Lower lobe of right lung (tissue), 2 donors: ENCODE results near the gene SLC25A39. TPM values are rescaled to one million over a fixed set of nuclear protein-coding genes. Genes with fewer than 3 reads are reported as not detected.
A peak's percentile ranks its signal among the peaks of the same experiment; 100 is the strongest.

ENCODE experiments used
- ATAC-seq, 2 donors: fragments of 200-7000 bp; cut with Tn5 transposase; one replicate each; pipeline ENCODE4 v1.9.1; 2020 to 2022; ENCODE audit warnings: mild to moderate bottlenecking in 2 of 2, moderate library complexity in 2 of 2
- DNase-seq: peaks from one replicate; pipeline ENCODE4 v3.0.0-alpha.2; 2020
- H3K27ac ChIP-seq: fragments of 200-600 bp; one replicate; pipeline ENCODE4 v1.8.0; 2022
- H3K27me3 ChIP-seq: fragments of 200-600 bp; one replicate; pipeline ENCODE4 v1.8.0; 2022; ENCODE audit warnings: low read depth
- H3K36me3 ChIP-seq: fragments of 200-600 bp; one replicate; pipeline ENCODE4 v1.8.0; 2022; ENCODE audit warnings: mild to moderate bottlenecking
- H3K4me1 ChIP-seq: fragments of 200-600 bp; one replicate; pipeline ENCODE4 v1.8.0; 2022
- H3K4me3 ChIP-seq: fragments of 200-600 bp; one replicate; pipeline ENCODE4 v1.8.0; 2022; ENCODE audit warnings: mild to moderate bottlenecking
- H3K9me3 ChIP-seq: fragments of 200-600 bp; one replicate; pipeline ENCODE4 v1.8.0; 2022
- intact Hi-C: fragments of 100-400 bp; cut with DNase I; formaldehyde crosslinking; loops from one replicate; pipeline ENCODE4 v1.11.0; 2022
- total RNA-seq: library from RNA; stranded (reverse); fragmentation: NEBNext Ultra II Directional; extraction: Animal tissue kit (Norgen Biotek cat#: 25700); gene quantifications from one replicate; pipeline ENCODE4 v1.2.1, GENCODE V29; 2021
- TF ChIP-seq, protein P1 (sequence below): fragments of 200-600 bp; IDR thresholded peaks from one replicate; pipeline ENCODE4 v1.8.0; 2022; ENCODE audit warnings: antibody characterized with exemption, mild to moderate bottlenecking
- donor health status: DM: no; HTN: yes; CAD: no; lungs with severe emphysema.

The SLC25A39 gene
- total RNA-seq, 1 donor from 2014 or later: 76.1 TPM

DNA sequence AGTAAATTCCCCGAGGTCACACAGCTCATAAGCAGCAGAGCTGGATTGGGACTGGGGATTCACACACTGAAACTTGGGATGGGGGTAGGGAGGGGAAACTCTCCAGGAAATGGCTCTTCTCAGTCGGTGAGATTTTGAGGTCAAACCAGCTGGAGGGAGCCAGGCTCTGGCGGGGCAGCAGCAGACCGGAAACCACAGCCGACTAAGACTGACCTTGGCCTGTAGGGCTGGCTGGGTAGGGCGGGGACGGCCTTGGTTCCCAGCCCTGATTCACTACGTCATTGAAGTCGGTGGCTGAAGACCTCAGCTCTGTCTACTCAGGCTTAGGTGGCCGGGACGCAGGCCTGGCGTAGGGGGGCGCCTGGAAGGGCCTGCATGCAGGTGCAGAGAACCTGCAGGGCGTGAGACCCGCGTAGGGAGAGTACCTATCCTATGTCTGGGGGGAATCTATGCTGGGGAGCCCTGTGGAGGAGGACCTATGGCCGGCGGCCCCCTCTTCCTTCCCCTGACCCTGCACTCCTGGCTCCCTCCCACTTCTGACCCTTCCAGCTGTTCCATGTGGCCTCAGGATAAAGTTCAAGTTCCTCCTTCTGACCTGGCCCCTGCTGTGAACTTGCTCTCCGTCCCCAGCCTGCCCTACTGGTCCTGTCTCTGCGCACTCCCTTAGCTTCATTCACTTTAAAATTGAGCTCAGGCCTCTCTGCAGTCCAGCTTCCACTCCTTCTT is 44.8 kb downstream of the SLC25A39 start:
- TF ChIP-seq, protein P1, sequence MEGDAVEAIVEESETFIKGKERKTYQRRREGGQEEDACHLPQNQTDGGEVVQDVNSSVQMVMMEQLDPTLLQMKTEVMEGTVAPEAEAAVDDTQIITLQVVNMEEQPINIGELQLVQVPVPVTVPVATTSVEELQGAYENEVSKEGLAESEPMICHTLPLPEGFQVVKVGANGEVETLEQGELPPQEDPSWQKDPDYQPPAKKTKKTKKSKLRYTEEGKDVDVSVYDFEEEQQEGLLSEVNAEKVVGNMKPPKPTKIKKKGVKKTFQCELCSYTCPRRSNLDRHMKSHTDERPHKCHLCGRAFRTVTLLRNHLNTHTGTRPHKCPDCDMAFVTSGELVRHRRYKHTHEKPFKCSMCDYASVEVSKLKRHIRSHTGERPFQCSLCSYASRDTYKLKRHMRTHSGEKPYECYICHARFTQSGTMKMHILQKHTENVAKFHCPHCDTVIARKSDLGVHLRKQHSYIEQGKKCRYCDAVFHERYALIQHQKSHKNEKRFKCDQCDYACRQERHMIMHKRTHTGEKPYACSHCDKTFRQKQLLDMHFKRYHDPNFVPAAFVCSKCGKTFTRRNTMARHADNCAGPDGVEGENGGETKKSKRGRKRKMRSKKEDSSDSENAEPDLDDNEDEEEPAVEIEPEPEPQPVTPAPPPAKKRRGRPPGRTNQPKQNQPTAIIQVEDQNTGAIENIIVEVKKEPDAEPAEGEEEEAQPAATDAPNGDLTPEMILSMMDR: no peak

DNA sequence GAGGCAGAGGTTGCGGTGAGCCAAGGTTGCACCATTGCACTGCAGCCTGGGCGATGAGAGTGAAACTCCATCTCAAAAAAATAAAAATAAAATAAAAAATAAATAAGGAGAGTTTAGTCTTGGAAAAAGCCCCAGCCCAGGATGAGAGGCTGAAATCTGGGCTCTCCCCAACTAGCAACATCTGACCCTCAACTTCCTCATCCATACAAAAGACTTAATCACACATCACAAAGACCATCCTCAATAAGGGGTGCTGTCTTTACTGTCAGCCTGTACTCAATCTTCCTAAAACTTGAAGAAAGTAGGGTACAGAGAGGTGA is 45.3 kb downstream of the SLC25A39 start:
- H3K4me3 ChIP-seq: no peak overlapping the region
- H3K27me3 ChIP-seq: no peaks in the 10 kb centered on the region
- TF ChIP-seq, protein P1: no peak
- no peak for ATAC-seq
- peaks cover 21% of the 10 kb centered on the region for H3K4me1 ChIP-seq
- no peaks in the 10 kb centered on the region for H3K36me3 ChIP-seq
- no peaks in the 10 kb centered on the region for H3K9me3 ChIP-seq
- no peak for DNase-seq
- H3K27ac ChIP-seq: peak overlapping the region; percentile 80
- intact Hi-C loops: no loop called here

More for the DNA sequence above, 44.8 kb downstream of the SLC25A39 start:
- ATAC-seq (peak; percentile 91 to 96), DNase-seq (peak; percentile 87)
- Histone ChIP-seq H3K27ac (peak overlapping the region; percentile 80), H3K9me3 (no peaks in the 10 kb centered on the region), H3K4me3 (peak overlapping the region; percentile 11), H3K27me3 (no peaks in the 10 kb centered on the region), H3K36me3 (no peaks in the 10 kb centered on the region), H3K4me1 (peaks cover 21% of the 10 kb centered on the region)
- intact Hi-C loops: no loop called here

DNA sequence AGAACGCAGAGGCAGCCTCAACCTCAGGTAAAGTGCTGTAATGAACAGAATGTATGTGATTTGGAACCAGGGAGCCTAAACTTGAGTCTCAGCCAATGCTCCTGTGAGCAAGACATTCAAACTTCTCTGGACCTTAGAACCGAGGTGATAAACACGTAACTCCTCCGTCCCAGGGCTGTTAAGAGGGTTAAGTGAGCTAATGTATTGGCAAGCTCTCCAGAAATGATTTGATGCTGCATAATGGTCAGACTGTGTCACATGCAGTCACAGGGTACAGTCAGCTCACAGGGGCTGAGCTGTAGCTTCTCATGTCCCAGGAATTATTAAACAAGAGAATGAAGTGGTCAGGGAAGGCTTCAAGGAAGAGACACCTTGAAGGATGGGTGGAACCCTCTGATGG is 46.6 kb downstream of the SLC25A39 start:
- TF ChIP-seq, protein P1: no peak
- H3K27ac ChIP-seq: no peak overlapping the region
- ATAC-seq (no peak), DNase-seq (no peak)
- no peaks in the 10 kb centered on the region for H3K27me3 ChIP-seq
- no peaks in the 10 kb centered on the region for H3K36me3 ChIP-seq
- intact Hi-C loops: no loop called here
- no peak overlapping the region for H3K4me3 ChIP-seq
- H3K4me1 ChIP-seq: peaks cover 21% of the 10 kb centered on the region
- no peaks in the 10 kb centered on the region for H3K9me3 ChIP-seq

DNA sequence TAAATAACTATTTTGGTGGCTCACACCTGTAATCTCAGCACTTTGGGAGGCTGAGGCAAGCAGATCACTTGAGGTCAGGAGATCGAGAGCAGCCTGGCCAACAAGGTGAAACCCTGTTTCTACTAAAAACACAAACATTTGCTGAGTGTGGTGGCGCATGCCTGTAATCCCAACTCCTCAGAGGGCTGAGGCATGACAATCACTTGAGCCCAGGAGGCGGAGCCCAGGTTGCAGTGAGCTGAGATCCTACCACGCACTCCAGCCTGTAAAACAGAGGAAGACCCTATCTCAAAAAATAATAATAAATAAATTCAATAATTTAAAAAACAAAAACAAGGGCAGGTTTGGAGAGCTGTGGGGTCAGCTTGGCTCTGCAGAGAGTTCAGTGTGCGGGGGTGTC is 51.0 kb downstream of the SLC25A39 start:
- H3K4me3 ChIP-seq: no peak overlapping the region
- no peaks in the 10 kb centered on the region for H3K36me3 ChIP-seq
- H3K4me1 ChIP-seq: peaks cover 6% of the 10 kb centered on the region
- TF ChIP-seq, protein P1: no peak
- no peaks in the 10 kb centered on the region for H3K9me3 ChIP-seq
- intact Hi-C loops: no loop called here
- ATAC-seq (no peak), DNase-seq (no peak)
- no peak overlapping the region for H3K27ac ChIP-seq
- peaks cover 4% of the 10 kb centered on the region for H3K27me3 ChIP-seq

DNA sequence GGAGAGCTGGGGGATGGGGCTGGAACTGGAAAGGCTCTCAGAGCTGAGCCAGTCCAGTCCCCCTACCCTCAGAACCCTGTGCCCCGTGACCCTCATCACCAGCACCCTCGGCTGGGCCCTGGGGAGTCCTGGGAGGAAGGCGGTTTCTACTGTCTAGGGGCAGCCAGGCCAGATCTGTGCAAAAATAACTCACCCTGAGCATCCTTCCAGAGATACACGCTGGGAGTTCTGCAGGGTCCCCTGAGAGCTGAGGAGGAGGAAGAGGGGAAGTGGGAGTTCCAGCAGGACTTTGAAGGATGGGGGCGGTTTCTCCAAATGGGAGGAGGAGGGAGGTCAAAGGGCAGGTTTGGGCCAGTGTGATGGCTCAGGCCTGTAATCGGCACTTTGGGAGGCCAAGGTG is 51.7 kb downstream of the SLC25A39 start:
- TF ChIP-seq, protein P1: no peak
- Histone ChIP-seq H3K36me3 (no peaks in the 10 kb centered on the region), H3K9me3 (no peaks in the 10 kb centered on the region), H3K27me3 (peaks cover 4% of the 10 kb centered on the region), H3K27ac (no peak overlapping the region), H3K4me3 (no peak overlapping the region), H3K4me1 (peaks cover 5% of the 10 kb centered on the region)
- ATAC-seq (peak in 1 of 2 donors; percentile 11), DNase-seq (no peak)
- intact Hi-C loops: no loop called here
